ENCODE data around the gene NEK7. TPM values are rescaled to one million over a fixed set of nuclear protein-coding genes. Genes with fewer than 3 reads are reported as not detected.
A peak's percentile ranks its signal among the peaks of the same experiment; 100 is the strongest.

Gene NEK7
- total and polyA plus RNA-seq, 2 of the 4 experiments (the other 2 are of a cell fraction) = 89.0 to 467 TPM

GRCh38 chr1:198171667-198172540 is 15.1 kb downstream of the NEK7 start:
- no CpG with 5 or more reads among the region's 5 CpGs for WGBS, 2 experiments (ENCODE audit: extremely low coverage in 2 of 2, insufficient read length in 1 of 2)
- TF ChIP-seq MAFK (IDR thresholded peaks at IDR 0.05; ENCODE audit: low read depth, low read length) = no peak
- no peak for TF ChIP-seq MAZ (IDR thresholded peaks at IDR 0.05; ENCODE audit: borderline replicate concordance, low read depth, low read length)
- TF ChIP-seq RFX5 (IDR thresholded peaks at IDR 0.05; ENCODE audit: low read depth, low read length) = no peak
- no peak for TF ChIP-seq CHD1 (IDR thresholded peaks at IDR 0.05; ENCODE audit: low read depth, low read length)
- no peak for TF ChIP-seq CTCF (conservative IDR thresholded peaks at IDR 0.05; ENCODE audit: low read depth, low read length)
- no peak for TF ChIP-seq MXI1 (IDR thresholded peaks at IDR 0.05; ENCODE audit: borderline replicate concordance, low read depth, low read length)
- no peak for TF ChIP-seq CEBPB (IDR thresholded peaks at IDR 0.05; ENCODE audit: low read depth, low read length)
- no peak for TF ChIP-seq RCOR1 (IDR thresholded peaks at IDR 0.05; ENCODE audit: insufficient replicate concordance, low read length)
- no peak for TF ChIP-seq FOS (IDR thresholded peaks at IDR 0.05; ENCODE audit: low read depth, low read length)
- TF ChIP-seq ELK1 (IDR thresholded peaks at IDR 0.05; ENCODE audit: borderline replicate concordance, low read depth, low read length) = no peak
- TF ChIP-seq NFE2L2 (IDR thresholded peaks at IDR 0.05; ENCODE audit: low read depth, low read length) = no peak
- no peak for TF ChIP-seq RAD21 (IDR thresholded peaks at IDR 0.05; ENCODE audit: low read length)
- no peak for TF ChIP-seq USF2 (IDR thresholded peaks at IDR 0.05; ENCODE audit: low read depth, low read length)
- TF ChIP-seq SMC3 (IDR thresholded peaks at IDR 0.05; ENCODE audit: low read depth, low read length) = no peak
- TF ChIP-seq POLR2A (IDR thresholded peaks at IDR 0.05; ENCODE audit: low read depth, low read length) = no peak

More at GRCh38 chr1:198171667-198172540, 15.1 kb downstream of the NEK7 start:
- H2BK20ac ChIP-seq (ENCODE audit: low read depth, low read length) = no peak overlapping the region
- in situ Hi-C loops (cut with MboI; ENCODE audit: low sequenced_read_pairs) (no loop called here), intact Hi-C loops (cut with micrococcal nuclease) (loop anchor here (2.0 to 5.0 kb wide), 2 partner anchors 25 to 100 kb away; no protein-coding TSS in a partner anchor), dilution Hi-C loops (cut with HindIII; ENCODE audit: low sequenced_read_pairs, unreplicated experiment) (no loop called here)
- no peak overlapping the region for H3K4me3 ChIP-seq (ENCODE audit: insufficient read depth, low read depth, low read length)
- H2BK120ac ChIP-seq (ENCODE audit: low read depth, low read length) = no peak overlapping the region
- H4K20me1 ChIP-seq (ENCODE audit: insufficient read depth, low read length) = peaks cover 81% of the 10 kb centered on the region
- no peaks in the 10 kb centered on the region for H3K27me3 ChIP-seq (ENCODE audit: control insufficient read depth, insufficient read depth, low read length)
- ChIA-PET POLR2A (ENCODE audit: unreplicated experiment) (no interaction called here), CTCF (no interaction called here)
- no peak overlapping the region for H2BK15ac ChIP-seq (ENCODE audit: low read depth, low read length)
- no peak overlapping the region for H3K9ac ChIP-seq (ENCODE audit: low read depth, low read length)
- H3K79me1 ChIP-seq (ENCODE audit: low read depth in 1 of 2, low read length in 2 of 2) = peaks cover 2 to 73% of the 10 kb centered on the region in 2 experiments; a peak in 2 of 4 replicates
- peak overlapping the region; percentile 84; the same call in 1 of the 2 replicates for H3K23ac ChIP-seq (ENCODE audit: low read depth, low read length)
- no peak overlapping the region for H3K4me2 ChIP-seq (ENCODE audit: low read depth, low read length)
- H3K4me1 ChIP-seq (ENCODE audit: control insufficient read depth, insufficient read depth, low read length) = peaks cover 26% of the 10 kb centered on the region
- ATAC-seq (ENCODE audit: low read depth) = no peak
- H3K9me3 ChIP-seq (ENCODE audit: control insufficient read depth, insufficient read depth, low read length) = no peaks in the 10 kb centered on the region
- H2AFZ ChIP-seq (replicated peaks; ENCODE audit: low read length, poor library complexity) = no peak overlapping the region
- no peak overlapping the region for H3K56ac ChIP-seq (ENCODE audit: extremely low read depth, insufficient read depth, low read length)
- no peak overlapping the region for H4K8ac ChIP-seq (ENCODE audit: low read depth in 2 of 2, low read length in 2 of 2)
- 0 out of 2 replicates have a peak overlapping the region, but pooled peaks have one; percentile 61 for H2AK5ac ChIP-seq (ENCODE audit: low read depth, low read length)
- no peaks in the 10 kb centered on the region for H3K36me3 ChIP-seq (ENCODE audit: control insufficient read depth, insufficient read depth, low read length)
- no TSS peak for BruUV-seq (replicated peaks)
- no peak overlapping the region for H3K4ac ChIP-seq (ENCODE audit: low read depth, low read length)
- peaks cover 26% of the 10 kb centered on the region for H3K9me1 ChIP-seq (ENCODE audit: insufficient read depth, low read length)
- DNase-seq = no peak
- no peak overlapping the region for H3K14ac ChIP-seq (replicated peaks; ENCODE audit: low read depth, low read length)
- H4K91ac ChIP-seq (ENCODE audit: insufficient read depth, low read depth, low read length) = no peak overlapping the region
- H3K18ac ChIP-seq (ENCODE audit: low read depth, low read length) = no peak overlapping the region
- H3K27ac ChIP-seq (ENCODE audit: insufficient read depth, low read length) = no peak overlapping the region
- no peak overlapping the region for H2AK9ac ChIP-seq (replicated peaks; ENCODE audit: low read depth, low read length, poor library complexity)
- H4K5ac ChIP-seq (ENCODE audit: low read depth, low read length) = no peak overlapping the region
- no peak overlapping the region for H2BK5ac ChIP-seq (ENCODE audit: low read depth, low read length, poor library complexity, severe bottlenecking)
